Brain microvascular endothelial cell (primary cell): Measurements from ENCODE around the gene CRYL1.

Source experiments
- DNase-seq: peaks from one replicate; pipeline ENCODE4 v3.0.0-alpha.2; 2020
- H3K27ac ChIP-seq: fragments of 250-450 bp; sonication (Bioruptor Pico); 2 replicates; pipeline ENCODE4 v1.5.1; 2020; ENCODE audit warnings: mild to moderate bottlenecking, moderate library complexity
- H3K27me3 ChIP-seq: fragments of 250-450 bp; sonication (Bioruptor Pico); replicated peaks from 2 replicates; pipeline ENCODE4 v1.5.1; 2020; ENCODE audit warnings: mild to moderate bottlenecking
- H3K36me3 ChIP-seq: fragments of 250-450 bp; sonication (Bioruptor Pico); replicated peaks from 2 replicates; pipeline ENCODE4 v1.5.1; 2020; ENCODE audit warnings: mild to moderate bottlenecking
- H3K4me3 ChIP-seq: 2 replicates; pipeline ENCODE4 v1.5.1; 2011; ENCODE audit warnings: low read depth, mild to moderate bottlenecking, control low read depth, low read length, moderate library complexity
- CTCF ChIP-seq: IDR thresholded peaks from 2 replicates; pipeline ENCODE4 v1.5.1; 2011; ENCODE audit warnings: low read depth, mild to moderate bottlenecking, moderate library complexity, low read length, control low read depth, inconsistent platforms; ENCODE audit errors: missing control alignments
- in situ Hi-C: cut with HindIII; loops from 2 replicates; pipeline ENCODE4 v1.10.0; 2017; ENCODE audit warnings: low sequenced_read_pairs, low pct_ligation_motif_present

CRYL1 gene

GRCh38 chr13:20366056-20366455 lies 159.6 kb downstream of the CRYL1 start:
- TF ChIP-seq CTCF = no peak
- no peak for DNase-seq
- in situ Hi-C loops = no loop called here
- H3K4me3 ChIP-seq = no peak overlapping the region
- H3K36me3 ChIP-seq = no peaks in the 10 kb centered on the region
- no peaks in the 10 kb centered on the region for H3K27me3 ChIP-seq
- H3K27ac ChIP-seq = no peak overlapping the region

- DNase-seq = no peak
- Histone ChIP-seq H3K4me3 (no peak overlapping the region), H3K36me3 (no peaks in the 10 kb centered on the region), H3K27me3 (no peaks in the 10 kb centered on the region), H3K27ac (no peak overlapping the region)
- in situ Hi-C loops = no loop called here
- no peak for TF ChIP-seq CTCF
These were observed 162.1 kb downstream of the CRYL1 start for GRCh38 chr13:20363603-20364002.

GRCh38 chr13:20363172-20363571 lies 162.5 kb downstream of the CRYL1 start:
- no peak for TF ChIP-seq CTCF
- Histone ChIP-seq H3K4me3 (no peak overlapping the region), H3K27ac (no peak overlapping the region), H3K36me3 (no peaks in the 10 kb centered on the region), H3K27me3 (no peaks in the 10 kb centered on the region)
- in situ Hi-C loops = no loop called here
- DNase-seq = no peak

- in situ Hi-C loops = no loop called here
- Histone ChIP-seq H3K27me3 (no peaks in the 10 kb centered on the region), H3K4me3 (no peak overlapping the region), H3K27ac (no peak overlapping the region), H3K36me3 (no peaks in the 10 kb centered on the region)
- TF ChIP-seq CTCF = no peak
- no peak for DNase-seq
These were observed 163.1 kb downstream of the CRYL1 start for GRCh38 chr13:20362484-20363041.

GRCh38 chr13:20360835-20361412 lies 164.7 kb downstream of the CRYL1 start:
- DNase-seq = no peak
- TF ChIP-seq CTCF = no peak

GRCh38 chr13:20360041-20360491 lies 165.6 kb downstream of the CRYL1 start:
- peak; percentile 23 for DNase-seq
- no peaks in the 10 kb centered on the region for H3K27me3 ChIP-seq
- no peak overlapping the region for H3K27ac ChIP-seq
- H3K36me3 ChIP-seq = no peaks in the 10 kb centered on the region
- in situ Hi-C loops = no loop called here
- TF ChIP-seq CTCF = no peak
- no peak overlapping the region for H3K4me3 ChIP-seq

More at GRCh38 chr13:20360835-20361412, 164.7 kb downstream of the CRYL1 start:
- in situ Hi-C loops = no loop called here
- H3K27me3 ChIP-seq = no peaks in the 10 kb centered on the region
- no peak overlapping the region for H3K27ac ChIP-seq
- no peak overlapping the region for H3K4me3 ChIP-seq
- no peaks in the 10 kb centered on the region for H3K36me3 ChIP-seq
